ENCODE data around the gene TVP23B. TPM values are rescaled to one million over a fixed set of nuclear protein-coding genes. Genes with fewer than 3 reads are reported as not detected.
"Not testable (repeated sequence)": the region's sequence is repeated elsewhere in the genome, so short reads cannot be mapped to it uniquely, and the experiment has no call there.

Gene TVP23B
- total RNA-seq, 4 donors from 2014 or later = 24.8 to 74.2 (median 51.6) TPM

GRCh38 chr17:18803458-18804245 lies 22.7 kb downstream of the TVP23B start:
- H3K36me3 ChIP-seq; intact Hi-C loops (cut with DNase I; ENCODE audit: low total_unique reads); H3K4me1 ChIP-seq; H3K27me3 ChIP-seq; H3K27ac ChIP-seq; H3K4me3 ChIP-seq; DNase-seq; H3K9me3 ChIP-seq: not testable (repeated sequence)

- intact Hi-C loops (cut with DNase I; ENCODE audit: low total_unique reads); H3K9me3 ChIP-seq; H3K4me1 ChIP-seq; H3K27me3 ChIP-seq; H3K36me3 ChIP-seq; DNase-seq; H3K4me3 ChIP-seq; H3K27ac ChIP-seq: not testable (repeated sequence)
Measured at GRCh38 chr17:18815924-18816323, 34.9 kb downstream of the TVP23B start.

DNA sequence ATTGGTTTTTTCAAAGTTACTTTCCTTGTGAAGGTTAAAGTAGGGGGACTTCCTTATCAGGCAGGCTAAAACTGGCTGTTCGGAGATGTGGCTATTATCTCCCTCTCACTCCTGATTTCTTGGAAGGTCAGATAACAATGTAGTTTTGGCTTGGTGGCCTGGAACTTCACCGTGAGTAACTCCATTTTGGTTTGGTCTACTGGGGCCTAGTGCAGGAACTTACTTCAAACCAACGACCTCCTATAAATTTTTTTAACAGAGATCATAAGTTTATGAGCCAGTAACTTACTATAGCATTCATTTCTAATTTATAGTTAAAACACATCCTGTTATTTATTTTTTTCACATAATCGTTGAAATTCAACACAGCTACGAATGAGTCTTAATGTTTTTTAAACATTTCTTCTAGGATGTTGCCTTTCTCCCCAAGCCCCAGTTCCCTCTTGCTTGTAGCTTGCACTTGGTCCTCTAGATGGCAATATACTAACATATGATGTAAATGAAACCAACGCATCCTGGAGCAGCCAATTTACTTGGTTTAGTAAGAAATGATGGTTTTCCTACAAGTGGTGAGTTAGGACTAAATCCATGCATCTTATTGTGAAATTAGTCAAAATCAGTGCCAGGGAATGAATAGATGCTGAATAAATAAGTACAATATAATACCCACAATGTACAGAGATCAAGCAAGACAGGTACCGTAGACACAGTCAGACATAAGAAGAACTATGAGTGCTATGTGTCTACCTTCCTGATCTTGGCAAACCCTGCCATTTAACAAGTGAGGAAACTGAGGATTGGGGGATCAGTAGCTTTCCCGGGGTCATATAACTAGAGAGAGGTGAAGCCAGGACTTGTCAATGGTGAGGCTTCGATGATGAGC lies 35.7 kb downstream of the TVP23B start:
- H3K9me3 ChIP-seq; H3K27me3 ChIP-seq; H3K36me3 ChIP-seq; H3K4me1 ChIP-seq; H3K4me3 ChIP-seq; H3K27ac ChIP-seq; intact Hi-C loops (cut with DNase I; ENCODE audit: low total_unique reads): not testable (repeated sequence)
- TF ChIP-seq CTCF (IDR thresholded peaks at IDR 0.05) = peak; percentile 43 to 69 (median 61)
- DNase-seq = peak; percentile 20 to 50

DNA sequence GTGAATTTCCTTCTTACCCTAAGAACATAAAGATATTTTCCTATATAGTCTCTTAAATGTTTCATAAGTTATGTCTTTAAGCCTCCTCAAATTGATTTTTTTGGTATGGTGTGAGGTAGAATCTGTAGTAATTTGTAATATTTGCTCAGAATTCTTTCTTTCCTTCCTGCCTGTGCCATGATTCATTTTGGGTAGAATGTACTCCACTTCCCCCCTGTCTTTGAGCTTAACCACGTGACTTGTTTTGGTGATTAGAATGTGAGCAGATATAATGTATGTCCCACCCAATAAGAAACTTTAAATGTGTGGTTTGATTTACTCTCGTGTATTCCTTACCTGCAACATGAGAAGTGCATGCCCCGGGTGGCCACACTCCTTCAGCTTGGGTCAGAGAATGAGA lies 40.4 kb downstream of the TVP23B start:
- H3K4me1 ChIP-seq; H3K4me3 ChIP-seq; H3K36me3 ChIP-seq; DNase-seq; H3K9me3 ChIP-seq; H3K27me3 ChIP-seq; intact Hi-C loops (cut with DNase I; ENCODE audit: low total_unique reads); H3K27ac ChIP-seq: not testable (repeated sequence)

DNA sequence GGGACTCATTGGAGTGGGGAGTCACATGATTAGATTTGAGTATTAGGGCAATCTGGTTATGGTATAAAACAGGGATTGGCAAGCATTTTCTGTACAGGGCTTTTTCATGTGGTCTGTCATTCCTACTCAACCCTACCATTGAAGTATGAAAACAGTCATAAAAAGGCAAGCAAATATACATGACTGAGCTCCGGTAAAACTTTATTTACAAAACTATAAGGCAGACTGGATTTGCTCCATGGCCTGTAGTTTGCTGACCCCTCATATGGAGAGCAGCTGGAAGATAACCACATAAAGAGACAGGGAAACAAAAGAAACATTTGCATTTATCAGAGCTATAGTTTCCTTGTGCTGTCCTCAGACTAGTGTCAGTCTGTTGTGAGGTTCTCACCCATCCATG lies 46.6 kb downstream of the TVP23B start:
- H3K27me3 ChIP-seq; H3K9me3 ChIP-seq; H3K36me3 ChIP-seq; H3K4me3 ChIP-seq; H3K27ac ChIP-seq; H3K4me1 ChIP-seq; DNase-seq; intact Hi-C loops (cut with DNase I; ENCODE audit: low total_unique reads): not testable (repeated sequence)

- Histone ChIP-seq H3K27me3 (no peaks in the 10 kb centered on the region), H3K9me3 (no peaks in the 10 kb centered on the region), H3K36me3 (no peaks in the 10 kb centered on the region), H3K4me3 (no peak overlapping the region), H3K4me1 (no peaks in the 10 kb centered on the region), H3K27ac (no peak overlapping the region)
- intact Hi-C loops (cut with DNase I; ENCODE audit: low total_unique reads) = no loop called here
- no peak for TF ChIP-seq CTCF (IDR thresholded peaks at IDR 0.05)
- TF ChIP-seq POLR2A (IDR thresholded peaks at IDR 0.05) = no peak
- DNase-seq = no peak
Measured at GRCh38 chr17:18848501-18848900, 67.5 kb downstream of the TVP23B start.

DNA sequence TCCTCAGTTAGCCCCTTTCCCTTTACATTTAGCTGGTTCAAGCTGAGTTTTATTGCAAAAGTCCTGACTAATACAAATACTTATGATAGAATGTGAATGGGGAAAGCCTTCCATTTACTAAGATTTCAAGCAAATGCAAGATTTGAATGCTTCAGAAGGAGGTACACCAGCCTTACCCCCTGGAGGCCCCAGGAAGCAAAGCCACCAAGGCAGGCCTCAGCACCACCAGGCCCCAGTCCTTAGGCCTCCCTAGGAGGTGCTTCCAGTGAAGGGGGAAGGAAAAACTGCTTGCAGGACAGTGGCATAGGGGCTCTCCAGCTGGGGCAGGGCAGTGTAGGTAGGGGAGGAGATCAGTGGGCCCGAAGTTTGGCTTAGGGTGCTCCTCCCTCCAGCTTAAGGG lies 69.7 kb downstream of the TVP23B start:
- H3K36me3 ChIP-seq = no peaks in the 10 kb centered on the region
- no peaks in the 10 kb centered on the region for H3K27me3 ChIP-seq
- intact Hi-C loops (cut with DNase I; ENCODE audit: low total_unique reads) = no loop called here
- no peaks in the 10 kb centered on the region for H3K4me1 ChIP-seq
- no peak for DNase-seq
- no peaks in the 10 kb centered on the region for H3K9me3 ChIP-seq
- H3K27ac ChIP-seq = no peak overlapping the region
- no peak overlapping the region for H3K4me3 ChIP-seq
- TF ChIP-seq CTCF (IDR thresholded peaks at IDR 0.05) (no peak), POLR2A (IDR thresholded peaks at IDR 0.05) (no peak)

All from uterus (tissue), 4 donors.